Activated CD8-positive, alpha-beta memory T cell treated with anti-CD3 and anti-CD28 coated beads, Interleukin-2, amount 50 U/mL, for 48 hours (primary cell): Measurements from ENCODE around the gene CD22.
A peak's percentile ranks its signal among the peaks of the same experiment; 100 is the strongest.
"Not testable (repeated sequence)": the region's sequence is repeated elsewhere in the genome, so short reads cannot be mapped to it uniquely, and the experiment has no call there.

Experiments used
- DNase-seq: peaks from one replicate; pipeline ENCODE4 v3.0.0-alpha.2; 2020

CD22 gene

GRCh38 chr19:35328851-35329285 is at the start of gene CD22:
TSS of gene CD22 (plus strand) at chr19:35329187. CDS start at chr19:35332041, 2,854 bp downstream.
- DNase-seq = no peak

GRCh38 chr19:35279374-35279773 is 49.6 kb upstream of the CD22 start:
- DNase-seq = no peak

GRCh38 chr19:35279985-35280821 is 48.8 kb upstream of the CD22 start:
- DNase-seq = no peak

DNA sequence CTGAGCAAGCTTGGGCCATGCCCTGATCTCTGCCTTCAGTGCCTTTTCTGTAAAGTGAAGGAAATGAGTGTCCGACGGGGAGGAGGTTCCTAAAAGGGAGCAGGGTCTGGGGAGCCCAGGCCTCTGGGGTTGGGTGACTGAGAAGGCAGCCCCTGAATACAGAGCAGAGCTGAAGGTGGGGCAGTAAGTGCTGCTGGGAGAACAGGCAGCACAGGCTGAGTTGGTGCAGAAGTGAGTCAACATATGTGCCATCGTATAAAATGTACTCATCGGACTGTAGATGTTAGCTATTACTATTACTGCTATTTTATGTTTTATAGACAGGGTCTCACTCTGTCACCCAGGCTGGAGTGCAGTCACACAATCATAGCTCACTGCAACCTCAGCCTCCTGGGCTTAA is 47.7 kb upstream of the CD22 start:
- no peak for DNase-seq

DNA sequence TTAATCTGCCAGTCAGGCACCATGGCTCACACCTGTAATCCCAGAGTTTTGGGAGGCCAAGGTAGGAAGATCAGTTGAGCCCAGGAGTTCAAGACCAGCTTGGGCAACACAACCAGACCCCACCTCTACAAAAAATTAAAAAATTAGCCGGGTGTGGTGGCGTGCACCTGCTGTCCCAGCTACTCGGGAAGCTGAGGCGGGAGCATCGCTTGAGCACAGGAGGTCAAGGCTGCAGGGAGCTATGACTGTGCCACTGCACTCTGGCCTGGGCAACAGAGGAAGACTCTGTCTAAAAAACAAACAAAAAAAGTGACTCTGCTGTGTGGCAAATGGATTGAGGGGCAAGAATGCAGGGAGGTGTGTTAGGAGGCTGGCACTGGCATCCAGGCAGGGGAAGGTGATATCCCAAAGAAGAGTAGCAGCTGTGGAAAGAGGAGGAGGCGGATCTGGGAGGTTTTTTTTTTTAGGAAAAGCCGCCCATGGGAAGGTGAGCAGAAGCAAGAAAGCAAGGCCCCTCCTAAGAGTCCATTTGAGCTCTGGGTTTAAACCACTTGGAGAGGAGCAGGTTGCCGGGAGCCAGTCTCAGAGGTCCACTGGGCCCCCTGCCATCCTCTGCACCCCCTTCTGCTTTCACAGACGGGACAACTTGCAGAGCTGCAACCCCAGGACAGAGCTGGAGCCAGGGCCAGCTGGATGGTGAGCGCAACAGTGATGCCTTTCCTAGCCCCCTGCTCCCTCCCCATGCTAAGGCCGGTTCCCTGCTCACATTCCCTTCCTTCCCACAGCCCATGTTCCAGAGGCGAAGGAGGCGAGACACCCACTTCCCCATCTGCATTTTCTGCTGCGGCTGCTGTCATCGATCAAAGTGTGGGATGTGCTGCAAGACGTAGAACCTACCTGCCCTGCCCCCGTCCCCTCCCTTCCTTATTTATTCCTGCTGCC is 44.6 kb upstream of the CD22 start:
- DNase-seq = no peak

DNA sequence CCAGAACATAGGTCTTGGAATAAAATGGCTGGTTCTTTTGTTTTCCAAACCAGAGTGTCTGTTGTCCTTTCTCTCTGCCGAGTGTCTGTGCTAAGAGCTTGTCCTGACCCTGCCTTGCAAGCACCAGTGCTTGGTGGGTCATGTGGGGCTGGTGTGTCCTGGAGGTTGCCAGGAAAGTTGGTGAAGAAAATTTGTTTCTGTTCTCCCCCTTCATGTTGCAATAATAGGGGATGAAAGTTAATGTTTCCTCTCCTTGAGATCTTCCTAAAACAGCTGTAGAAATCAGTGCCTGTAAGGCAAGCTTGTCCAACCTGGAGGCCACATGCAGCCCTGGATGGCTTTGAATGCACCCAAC is 43.9 kb upstream of the CD22 start:
- DNase-seq = no peak

DNA sequence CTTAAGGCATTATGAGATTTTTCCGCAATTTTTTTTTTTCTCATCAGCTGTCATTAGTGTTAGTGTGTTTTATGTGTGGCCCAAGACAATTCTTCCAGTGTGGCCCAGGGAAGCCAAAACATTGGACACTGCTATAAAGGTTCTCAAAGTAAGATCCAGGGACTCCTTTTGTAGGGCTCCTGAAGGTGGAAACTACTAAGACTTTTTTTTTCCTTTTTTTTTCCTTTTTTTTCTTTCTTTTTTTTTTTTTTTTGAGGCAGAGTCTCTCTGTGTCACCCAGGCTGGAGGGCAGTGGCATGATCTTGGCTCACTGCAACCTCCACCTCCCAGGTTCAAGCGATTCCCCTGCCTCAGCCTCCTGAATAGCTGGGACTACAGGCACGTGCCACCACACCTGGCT is 43.5 kb upstream of the CD22 start:
- not testable (repeated sequence) for DNase-seq

- not testable (repeated sequence) for DNase-seq
Measured at GRCh38 chr19:35286101-35286500, 42.9 kb upstream of the CD22 start.

DNA sequence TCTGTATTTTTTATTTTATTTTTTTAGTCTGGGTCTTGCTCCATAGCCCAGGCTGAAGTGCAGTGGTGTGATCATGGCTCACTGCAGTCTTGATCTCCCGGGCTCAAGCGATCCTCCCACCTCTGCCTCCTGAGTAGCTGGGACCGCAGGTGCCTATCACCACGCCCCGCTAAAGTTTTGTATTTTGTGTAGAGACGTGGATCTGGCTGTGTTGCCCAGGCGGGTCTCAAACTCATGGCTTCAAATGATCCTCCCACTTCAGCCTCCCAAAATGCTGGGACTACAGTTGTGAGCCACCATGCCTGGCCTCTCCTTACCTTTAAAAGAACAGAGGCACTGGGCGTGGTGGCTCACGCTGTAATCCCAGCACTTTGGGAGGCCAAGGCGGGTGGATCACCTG is 41.3 kb upstream of the CD22 start:
- DNase-seq = no peak

- no peak for DNase-seq
Measured at GRCh38 chr19:35288331-35288730, 40.7 kb upstream of the CD22 start.

DNA sequence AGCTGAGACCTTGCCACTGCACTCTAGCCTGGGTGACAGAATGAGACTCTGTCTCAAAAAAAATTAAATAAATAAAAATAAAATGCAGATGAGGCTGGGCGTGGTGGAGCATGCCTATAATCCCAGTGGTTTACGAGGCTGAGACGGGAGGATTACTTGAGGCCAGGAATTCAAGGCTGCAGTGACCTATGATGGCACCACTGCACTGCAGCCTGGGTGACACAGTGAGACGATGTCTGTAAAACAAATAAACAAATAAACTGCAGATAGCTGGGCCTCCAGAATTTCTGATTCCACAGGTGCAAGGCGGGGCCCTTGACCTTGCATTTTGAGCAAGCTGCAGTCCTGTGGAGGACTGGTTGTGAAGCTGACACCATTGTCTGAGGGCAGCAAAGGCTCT is 40.1 kb upstream of the CD22 start:
- DNase-seq = no peak

DNA sequence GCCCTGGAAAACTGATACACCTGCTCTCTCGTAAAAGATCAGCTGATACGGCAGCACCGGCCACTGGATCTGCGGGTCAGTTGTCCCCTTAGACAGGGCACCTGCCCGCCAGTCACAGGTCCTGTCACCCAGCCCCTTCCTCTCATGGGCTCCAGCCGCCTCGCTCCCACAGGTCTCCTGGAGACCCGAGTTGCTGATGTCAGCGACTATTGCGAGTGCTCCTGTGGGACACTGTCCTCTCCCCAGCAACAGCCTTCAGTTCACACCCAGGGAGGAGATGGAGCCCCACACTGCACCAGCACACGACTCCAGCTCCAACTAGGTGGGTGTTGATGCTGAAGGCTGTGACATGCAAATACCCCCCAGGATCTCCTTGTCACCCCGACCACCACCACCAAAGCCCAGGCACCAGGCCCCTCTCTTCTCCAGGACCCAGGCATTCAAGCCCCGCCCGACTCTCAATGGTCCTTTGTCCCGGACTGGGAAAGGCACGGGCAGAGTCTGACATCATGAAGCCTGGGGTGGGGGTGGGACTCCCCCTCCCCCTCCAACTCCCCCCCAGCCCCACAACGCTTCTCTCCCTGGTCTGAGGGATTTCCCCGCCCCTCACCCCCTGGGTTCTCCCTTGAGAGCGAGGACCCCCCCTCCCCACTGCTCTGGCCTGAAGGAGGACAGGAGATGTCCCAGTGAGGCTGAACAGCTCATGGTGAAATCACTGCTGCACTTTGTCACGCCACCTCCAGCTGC is 38.4 kb upstream of the CD22 start:
- DNase-seq = no peak

DNA sequence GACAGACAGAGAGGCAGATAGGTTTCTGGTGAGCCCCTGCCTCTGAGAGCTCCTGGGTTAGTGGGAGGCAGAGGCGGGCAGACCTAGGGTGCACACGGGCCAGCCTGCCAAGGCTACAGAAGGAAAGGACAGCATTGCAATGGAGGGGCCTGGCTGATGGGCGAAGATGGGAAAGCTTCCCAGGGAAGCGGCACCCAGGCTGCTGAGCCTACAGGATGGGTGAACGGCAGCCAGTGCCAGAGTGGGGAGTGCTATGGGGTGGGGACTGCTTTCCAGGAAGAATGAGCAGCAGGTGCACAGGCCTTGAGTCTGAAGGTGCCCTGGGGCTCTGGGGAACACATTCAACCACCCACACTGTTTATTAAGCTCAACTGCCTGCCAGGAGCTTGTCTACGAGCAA is 37.7 kb upstream of the CD22 start:
- no peak for DNase-seq

- DNase-seq = no peak
Measured at GRCh38 chr19:35291916-35292315, 37.1 kb upstream of the CD22 start, which contains the start of gene MAG. TSS of gene MAG (plus strand) at chr19:35292161. CDS start at chr19:35295409, 3,248 bp downstream.

DNA sequence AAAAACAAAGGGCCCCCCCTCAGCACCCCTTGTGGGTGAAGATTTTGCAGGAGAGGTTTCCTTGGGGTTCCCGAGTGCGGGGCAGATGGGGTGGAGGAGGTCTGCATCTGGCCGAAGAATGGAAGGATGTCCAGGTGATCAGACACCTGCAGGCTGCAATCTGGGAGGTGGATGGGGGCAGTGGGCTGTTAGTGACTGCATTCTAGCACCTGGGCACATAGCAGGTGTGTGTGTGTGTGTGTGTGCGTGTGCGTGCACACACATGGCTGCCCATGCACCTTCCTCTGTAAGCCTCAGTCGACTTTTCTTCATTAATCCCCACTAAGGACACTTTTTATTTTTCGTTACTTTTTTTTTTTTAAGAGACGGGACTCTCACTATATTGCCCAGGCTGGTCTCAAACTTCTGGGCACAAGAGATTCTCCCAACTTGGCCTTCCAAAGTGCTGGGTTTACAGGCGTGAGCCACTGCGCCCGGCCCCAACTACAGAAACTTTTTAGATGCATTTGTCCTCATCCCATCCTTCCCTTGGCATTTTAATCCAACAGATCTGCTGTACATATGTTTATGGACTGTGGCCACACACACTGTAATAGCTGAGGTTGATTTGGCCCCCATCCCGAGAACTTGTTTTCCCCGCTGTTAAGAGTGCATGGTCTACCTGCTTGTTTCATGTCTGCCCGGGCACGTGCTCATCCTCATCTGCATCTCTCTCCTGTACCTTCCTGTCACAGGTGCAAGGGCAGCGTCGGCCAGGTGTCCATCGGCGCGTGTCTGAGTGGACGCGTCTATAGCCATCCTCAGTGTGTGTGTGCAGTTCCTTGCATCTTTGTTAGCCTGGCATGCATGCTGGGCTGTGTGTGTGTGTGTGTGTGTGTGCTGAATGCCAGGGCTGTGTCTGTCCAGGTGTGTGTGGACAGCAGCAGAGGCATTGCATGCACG is 36.3 kb upstream of the CD22 start:
- DNase-seq = no peak

DNA sequence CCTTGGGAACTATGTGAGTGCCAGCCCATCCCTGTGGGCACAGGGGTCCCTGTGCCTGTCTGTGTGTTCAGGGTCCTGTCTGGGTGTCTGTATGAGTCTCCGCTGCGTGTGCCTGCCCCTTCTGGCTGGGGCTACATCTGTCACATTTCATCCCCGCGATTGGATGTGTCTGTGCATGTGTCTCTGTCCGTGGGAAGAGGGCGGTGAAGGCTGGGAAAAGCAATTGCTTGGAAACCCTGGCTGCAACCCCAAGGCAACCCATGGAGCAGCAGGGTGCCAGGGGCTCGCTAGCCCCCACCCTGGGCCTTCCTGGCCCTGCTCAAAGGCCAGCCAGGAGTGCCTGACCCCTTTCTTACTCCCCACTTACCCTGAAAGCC is 35.6 kb upstream of the CD22 start:
- no peak for DNase-seq

GRCh38 chr19:35293808-35294207 is 35.2 kb upstream of the CD22 start:
- no peak for DNase-seq

DNA sequence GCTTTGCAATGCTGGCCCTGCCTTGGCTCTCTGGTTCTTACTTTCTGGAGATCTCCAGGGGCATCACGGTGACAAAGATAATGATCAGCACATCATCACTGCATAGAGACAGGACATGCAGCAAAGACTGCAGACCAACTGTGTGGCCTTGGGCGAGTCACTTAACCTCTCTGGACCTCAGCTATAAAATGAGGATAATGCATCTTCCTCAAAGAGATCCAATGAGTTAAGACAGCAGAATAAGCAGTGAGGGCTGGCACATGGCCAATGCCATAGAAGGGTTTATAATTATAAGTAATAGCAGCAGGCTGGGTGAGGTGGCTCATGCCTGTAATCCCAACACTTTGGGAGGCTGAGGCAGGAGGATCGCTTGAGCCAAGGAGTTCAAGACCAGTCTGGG is 34.7 kb upstream of the CD22 start:
- no peak for DNase-seq

DNA sequence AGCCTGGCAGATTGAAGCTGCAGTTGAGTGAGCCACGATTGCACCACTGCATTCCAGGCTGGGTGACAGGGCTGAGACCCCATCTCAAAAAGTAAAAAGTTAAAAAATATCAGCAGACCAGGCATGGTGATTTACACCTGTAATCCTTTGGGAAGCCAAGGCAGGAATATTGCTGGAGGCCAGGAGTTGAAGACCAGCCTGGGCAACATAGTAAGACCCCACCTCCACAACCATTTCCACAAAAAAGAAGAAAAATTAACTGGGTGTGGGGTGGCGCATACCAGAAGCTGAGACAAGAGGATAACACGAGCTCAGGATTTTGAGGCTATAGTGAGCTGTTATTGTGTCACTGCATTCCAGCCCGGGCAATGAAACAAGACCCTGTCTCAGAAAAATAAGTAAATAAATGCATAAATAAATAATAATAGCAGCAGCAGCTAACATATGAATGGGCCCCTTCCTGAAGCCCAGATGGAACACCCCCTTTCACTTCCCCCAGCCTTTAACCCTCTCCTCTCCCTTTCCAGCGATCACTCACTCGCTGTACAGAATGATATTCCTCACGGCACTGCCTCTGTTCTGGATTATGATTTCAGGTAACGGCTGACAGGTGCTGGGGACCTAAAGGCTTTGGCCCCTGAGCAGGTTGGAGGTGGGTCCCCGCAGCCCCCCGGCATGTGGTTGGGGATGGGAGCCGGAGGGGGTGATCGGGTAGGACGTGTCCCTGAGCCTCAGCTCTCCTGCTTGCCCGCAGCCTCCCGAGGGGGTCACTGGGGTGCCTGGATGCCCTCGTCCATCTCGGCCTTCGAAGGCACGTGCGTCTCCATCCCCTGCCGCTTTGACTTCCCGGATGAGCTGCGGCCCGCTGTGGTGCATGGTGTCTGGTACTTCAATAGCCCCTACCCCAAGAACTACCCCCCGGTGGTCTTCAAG is 33.9 kb upstream of the CD22 start:
- DNase-seq = no peak

DNA sequence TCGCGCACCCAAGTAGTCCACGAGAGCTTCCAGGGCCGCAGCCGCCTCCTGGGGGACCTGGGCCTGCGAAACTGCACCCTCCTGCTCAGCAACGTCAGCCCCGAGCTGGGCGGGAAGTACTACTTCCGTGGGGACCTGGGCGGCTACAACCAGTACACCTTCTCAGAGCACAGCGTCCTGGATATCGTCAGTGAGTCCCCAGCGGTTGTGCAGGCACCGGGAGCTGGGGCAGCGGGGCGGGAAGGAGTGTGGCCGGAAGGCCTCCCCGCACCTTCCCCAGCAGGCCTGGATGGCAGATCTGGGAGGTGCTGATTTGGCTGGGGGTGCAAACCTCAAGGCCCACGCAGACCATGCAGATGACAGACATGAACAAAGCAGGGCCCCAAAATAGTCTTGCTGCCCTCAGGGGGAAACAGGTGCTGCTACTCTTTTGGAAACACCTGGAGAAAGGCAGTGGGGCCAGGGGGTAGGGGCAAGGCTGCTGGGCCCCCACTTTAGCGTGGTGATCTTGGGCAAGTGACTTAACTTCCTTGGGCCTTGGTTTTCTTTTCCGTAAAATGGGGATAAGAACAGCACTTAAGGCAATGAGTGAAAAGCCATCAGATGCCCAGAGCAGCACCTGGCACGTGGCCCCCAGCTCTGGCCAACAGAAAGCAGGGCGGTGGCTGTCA is 33.1 kb upstream of the CD22 start:
- DNase-seq = peak; percentile 70
